GM19043 (cell line): ENCODE measurements around the gene TRMT1.
"Not testable (repeated sequence)": the region's sequence is repeated elsewhere in the genome, so short reads cannot be mapped to it uniquely, and the experiment has no call there.

ENCODE experiments used
- ATAC-seq: cut with Tn5 transposase; IDR thresholded peaks from one replicate; pipeline ENCODE4 v1.9.1; 2021; ENCODE audit warnings: low read depth; ENCODE audit not compliant: unreplicated experiment

TRMT1 gene

GRCh38 chr19:13150931-13151604, 34.5 kb upstream of the TRMT1 start:
- ATAC-seq: no peak

GRCh38 chr19:13150187-13150930, 33.8 kb upstream of the TRMT1 start, which contains the start of the genes IER2 and STX10:
Gene IER2, plus strand, starts transcription at chr19:13150411. Its CDS starts 2,776 bp downstream, at chr19:13153187.
Gene STX10, minus strand, starts transcription at chr19:13150375. Its CDS starts 202 bp downstream, at chr19:13150173.
- no peak for ATAC-seq

- ATAC-seq: no peak
Observed at GRCh38 chr19:13149628-13150186, 33.2 kb upstream of the TRMT1 start.

- not testable (repeated sequence) for ATAC-seq
Observed at GRCh38 chr19:13149173-13149627, 32.7 kb upstream of the TRMT1 start.

GRCh38 chr19:13146763-13147563, 30.4 kb upstream of the TRMT1 start:
- ATAC-seq: no peak

GRCh38 chr19:13139633-13140311, 23.2 kb upstream of the TRMT1 start:
- ATAC-seq: no peak

- no peak for ATAC-seq
Observed at GRCh38 chr19:13138916-13139198, 22.3 kb upstream of the TRMT1 start.

- no peak for ATAC-seq
Observed at GRCh38 chr19:13138171-13138915, 21.8 kb upstream of the TRMT1 start.

GRCh38 chr19:13137290-13137794, 20.8 kb upstream of the TRMT1 start:
- no peak for ATAC-seq

GRCh38 chr19:13135068-13136062, 18.8 kb upstream of the TRMT1 start:
- ATAC-seq: no peak

GRCh38 chr19:13134626-13135025, 18.1 kb upstream of the TRMT1 start:
- no peak for ATAC-seq

- no peak for ATAC-seq
Observed at GRCh38 chr19:13133241-13133870, 16.8 kb upstream of the TRMT1 start.

GRCh38 chr19:13132471-13133180, 16.1 kb upstream of the TRMT1 start:
- ATAC-seq: no peak

- no peak for ATAC-seq
Observed at GRCh38 chr19:13130886-13131490, 14.4 kb upstream of the TRMT1 start.

- no peak for ATAC-seq
Observed at GRCh38 chr19:13129384-13129783, 12.8 kb upstream of the TRMT1 start.

GRCh38 chr19:13128583-13128982, 12.0 kb upstream of the TRMT1 start:
- no peak for ATAC-seq
